HG03565 (cell line): ENCODE measurements around the gene CSTPP1.

Experiments
- ATAC-seq: cut with Tn5 transposase; IDR thresholded peaks from one replicate; pipeline ENCODE4 v1.9.1; 2021; ENCODE audit warnings: mild to moderate bottlenecking, moderate library complexity; ENCODE audit not compliant: unreplicated experiment

CSTPP1 gene

GRCh38 chr11:47154616-47155570 is 218.3 kb downstream of the CSTPP1 start:
- ATAC-seq, result no peak

- ATAC-seq, result no peak
Observed at GRCh38 chr11:47155879-47156278, 219.3 kb downstream of the CSTPP1 start.

- no peak for ATAC-seq
Observed at GRCh38 chr11:47156333-47156732, 219.8 kb downstream of the CSTPP1 start.

GRCh38 chr11:47156951-47157350 is 220.4 kb downstream of the CSTPP1 start:
- no peak for ATAC-seq

- no peak for ATAC-seq
Observed at GRCh38 chr11:47157805-47158204, 221.2 kb downstream of the CSTPP1 start.

- ATAC-seq, result no peak
Observed at GRCh38 chr11:47158242-47158641, 221.7 kb downstream of the CSTPP1 start.

GRCh38 chr11:47160753-47161133 is 224.2 kb downstream of the CSTPP1 start:
- ATAC-seq, result no peak

- no peak for ATAC-seq
Observed at GRCh38 chr11:47161134-47161854, 224.7 kb downstream of the CSTPP1 start.

- no peak for ATAC-seq
Observed at GRCh38 chr11:47161890-47162289, 225.3 kb downstream of the CSTPP1 start.

GRCh38 chr11:47162426-47162825 is 225.9 kb downstream of the CSTPP1 start:
- ATAC-seq, result no peak

GRCh38 chr11:47163193-47163592 is 226.6 kb downstream of the CSTPP1 start:
- no peak for ATAC-seq

GRCh38 chr11:47163898-47164297 is 227.3 kb downstream of the CSTPP1 start:
- ATAC-seq, result no peak

- ATAC-seq, result no peak
Observed at GRCh38 chr11:47164321-47164720, 227.8 kb downstream of the CSTPP1 start.

GRCh38 chr11:47165253-47165840 is 228.8 kb downstream of the CSTPP1 start:
- no peak for ATAC-seq

- ATAC-seq, result no peak
Observed at GRCh38 chr11:47166368-47166767, 229.8 kb downstream of the CSTPP1 start.

GRCh38 chr11:47171061-47171838 is 234.7 kb downstream of the CSTPP1 start:
- ATAC-seq, result no peak

GRCh38 chr11:47171856-47172255 is 235.3 kb downstream of the CSTPP1 start:
- no peak for ATAC-seq

GRCh38 chr11:47172740-47173336 is 236.3 kb downstream of the CSTPP1 start:
- no peak for ATAC-seq

GRCh38 chr11:47175746-47176327 is 239.3 kb downstream of the CSTPP1 start:
- no peak for ATAC-seq
